ENCODE results near the gene STAB1.

The STAB1 gene

DNA sequence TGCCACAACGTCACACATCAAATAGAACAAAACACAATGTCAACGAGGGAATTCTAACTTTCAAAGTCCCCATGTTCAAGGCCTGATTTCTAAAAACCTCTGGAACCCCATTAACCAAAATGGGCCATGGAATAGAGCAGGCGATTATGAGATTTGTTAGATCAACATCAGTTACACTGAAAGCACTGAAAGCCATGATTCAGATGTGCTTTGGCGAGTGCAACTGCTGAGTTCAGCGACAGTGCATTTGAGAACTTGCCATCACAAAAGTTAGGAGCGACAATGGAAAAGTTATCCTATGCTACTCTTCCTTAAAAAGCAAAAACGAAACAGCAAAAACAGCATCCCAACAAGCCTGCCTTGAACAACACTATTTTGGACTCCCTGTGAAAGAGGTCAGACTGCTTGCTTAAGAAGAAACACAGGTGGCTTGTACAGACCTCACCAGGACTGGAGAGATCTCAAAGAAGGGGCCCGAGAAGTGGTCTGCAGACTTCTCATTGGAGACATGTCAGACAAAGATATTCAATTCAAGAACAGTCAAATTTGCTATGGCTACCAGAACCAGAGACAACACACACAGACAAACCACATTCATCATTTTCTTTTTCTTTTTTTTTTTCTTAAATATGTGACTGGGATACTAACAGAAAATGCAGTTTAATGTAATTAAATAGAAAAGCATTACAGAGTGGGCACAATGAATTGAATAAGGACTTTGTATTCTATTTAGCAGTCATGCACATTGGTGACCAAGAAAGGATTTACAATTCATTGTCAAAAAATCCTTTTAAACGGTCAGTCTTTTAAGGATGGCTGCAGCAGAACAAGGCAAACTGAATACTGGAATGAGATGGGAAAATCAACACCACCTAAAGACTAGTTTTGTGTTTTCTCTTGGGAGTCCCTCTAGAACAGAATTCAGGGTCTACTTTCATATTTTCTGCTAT, 62.1 kb downstream of the STAB1 start:
- ATAC-seq: no peak
- TF ChIP-seq ARNTL (CRISPR knock-in tag; IDR thresholded peaks at IDR 0.05; ENCODE audit: borderline replicate concordance, low read depth) (no peak), ZNF70 (CRISPR knock-in tag; IDR thresholded peaks at IDR 0.05) (no peak), SNAI2 (CRISPR knock-in tag; IDR thresholded peaks at IDR 0.05) (no peak)

- ATAC-seq: no peak
- no peak for TF ChIP-seq RARB (CRISPR knock-in tag; IDR thresholded peaks at IDR 0.05)
- TF ChIP-seq SNAI2 (CRISPR knock-in tag; IDR thresholded peaks at IDR 0.05): no peak
- TF ChIP-seq ZFP30 (CRISPR knock-in tag; IDR thresholded peaks at IDR 0.05): no peak
- no peak for TF ChIP-seq PATZ1 (CRISPR knock-in tag; IDR thresholded peaks at IDR 0.05; ENCODE audit: borderline replicate concordance)
- TF ChIP-seq ZNF8 (CRISPR knock-in tag; IDR thresholded peaks at IDR 0.05): no peak
- no peak for TF ChIP-seq GLIS3 (CRISPR knock-in tag; IDR thresholded peaks at IDR 0.05)
- TF ChIP-seq ISL1 (CRISPR knock-in tag; IDR thresholded peaks at IDR 0.05): no peak
- TF ChIP-seq ZC3H10 (CRISPR knock-in tag; IDR thresholded peaks at IDR 0.05): no peak
- TF ChIP-seq TCF4 (CRISPR knock-in tag; IDR thresholded peaks at IDR 0.05; ENCODE audit: borderline replicate concordance): no peak
- TF ChIP-seq ZNF70 (CRISPR knock-in tag; IDR thresholded peaks at IDR 0.05): no peak
- no peak for TF ChIP-seq ESRRG (CRISPR knock-in tag; IDR thresholded peaks at IDR 0.05)
- TF ChIP-seq ZFP3 (CRISPR knock-in tag; IDR thresholded peaks at IDR 0.05): no peak
- TF ChIP-seq, protein P1, sequence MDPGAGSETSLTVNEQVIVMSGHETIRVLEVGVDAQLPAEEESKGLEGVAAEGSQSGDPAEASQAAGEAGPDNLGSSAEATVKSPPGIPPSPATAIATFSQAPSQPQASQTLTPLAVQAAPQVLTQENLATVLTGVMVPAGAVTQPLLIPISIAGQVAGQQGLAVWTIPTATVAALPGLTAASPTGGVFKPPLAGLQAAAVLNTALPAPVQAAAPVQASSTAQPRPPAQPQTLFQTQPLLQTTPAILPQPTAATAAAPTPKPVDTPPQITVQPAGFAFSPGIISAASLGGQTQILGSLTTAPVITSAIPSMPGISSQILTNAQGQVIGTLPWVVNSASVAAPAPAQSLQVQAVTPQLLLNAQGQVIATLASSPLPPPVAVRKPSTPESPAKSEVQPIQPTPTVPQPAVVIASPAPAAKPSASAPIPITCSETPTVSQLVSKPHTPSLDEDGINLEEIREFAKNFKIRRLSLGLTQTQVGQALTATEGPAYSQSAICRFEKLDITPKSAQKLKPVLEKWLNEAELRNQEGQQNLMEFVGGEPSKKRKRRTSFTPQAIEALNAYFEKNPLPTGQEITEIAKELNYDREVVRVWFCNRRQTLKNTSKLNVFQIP (CRISPR knock-in tag; IDR thresholded peaks at IDR 0.05; ENCODE audit: borderline replicate concordance, low read depth): no peak
- TF ChIP-seq PPARA (CRISPR knock-in tag; IDR thresholded peaks at IDR 0.05; ENCODE audit: borderline replicate concordance): no peak
- TF ChIP-seq TSHZ2 (CRISPR knock-in tag; IDR thresholded peaks at IDR 0.05): no peak
- no peak for TF ChIP-seq CREB5 (CRISPR knock-in tag; IDR thresholded peaks at IDR 0.05; ENCODE audit: low read depth)
- TF ChIP-seq CSDC2 (CRISPR knock-in tag; IDR thresholded peaks at IDR 0.05): no peak
These were observed 63.3 kb downstream of the STAB1 start for GRCh38 chr3:52558436-52558835.

DNA sequence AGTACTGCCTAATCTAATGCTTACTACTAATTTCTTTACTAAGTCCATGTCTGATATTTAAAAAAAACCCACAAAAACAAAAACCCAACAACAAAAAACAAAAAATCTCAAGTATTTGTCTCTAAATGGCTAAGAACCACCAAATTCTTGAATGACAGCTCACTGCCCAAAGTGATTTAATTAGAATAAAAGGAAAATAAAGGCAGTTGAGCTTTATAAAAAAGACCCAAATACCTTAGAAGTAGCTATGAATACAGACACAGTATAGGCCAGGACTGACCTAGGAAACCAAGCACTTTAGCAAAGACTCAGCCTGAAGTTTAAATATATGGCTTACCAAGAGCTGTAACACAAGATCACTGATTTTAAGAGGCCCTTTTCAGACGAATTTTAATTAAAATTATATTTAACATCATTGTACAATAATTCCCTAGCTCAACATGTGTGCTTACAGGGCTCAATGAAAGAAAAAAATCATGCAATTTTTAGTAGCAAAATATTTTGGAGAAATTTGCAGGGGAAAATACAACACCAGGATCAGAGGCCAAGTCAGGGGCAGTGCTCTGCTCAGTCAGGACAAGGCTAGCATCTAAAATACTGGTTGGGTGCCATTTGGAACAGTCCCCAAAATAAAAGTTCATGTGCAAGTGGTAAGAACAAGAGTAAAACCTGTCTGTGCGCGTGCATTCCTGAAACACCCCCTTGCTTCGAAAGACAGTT, 66.0 kb downstream of the STAB1 start:
- peak; percentile 72 for ATAC-seq
- TF ChIP-seq ISL1 (CRISPR knock-in tag; IDR thresholded peaks at IDR 0.05) (0 out of 2 replicates have a peak, but pooled peaks have one; percentile 10), CSRNP3 (CRISPR knock-in tag; IDR thresholded peaks at IDR 0.05) (no peak)
